SK-N-SH treated with all-trans-retinoic acid at 6 μM for 48 hours (cell line): ENCODE measurements around the gene ISYNA1.

Experiments used
- ATAC-seq: fragments of 200-7000 bp; cut with Tn5 transposase; 3 replicates; pipeline ENCODE4 v1.9.1; 2020; ENCODE audit warnings: mild to moderate bottlenecking, moderate library complexity
- ARNTL ChIP-seq: fragments of 450-650 bp; formaldehyde crosslinking; IDR thresholded peaks from 2 replicates; pipeline ENCODE4 v1.5.0; 2020; ENCODE audit warnings: low read depth, mild to moderate bottlenecking, moderate library complexity, borderline replicate concordance
- BACH2 ChIP-seq: fragments of 250-450 bp; sonication (Bioruptor Pico); IDR thresholded peaks from 2 replicates; pipeline ENCODE4 v1.9.0; 2021; ENCODE audit warnings: mild to moderate bottlenecking, borderline replicate concordance
- CSDC2 ChIP-seq: fragments of 250-450 bp; sonication (Bioruptor Pico); IDR thresholded peaks from 2 replicates; pipeline ENCODE4 v1.5.0; 2020; ENCODE audit warnings: mild to moderate bottlenecking, moderate library complexity
- GLIS3 ChIP-seq: fragments of 250-450 bp; sonication (Bioruptor Pico); IDR thresholded peaks from 2 replicates; pipeline ENCODE4 v1.5.0; 2020; ENCODE audit warnings: mild to moderate bottlenecking, moderate library complexity
- ISL1 ChIP-seq: fragments of 250-450 bp; sonication (Bioruptor Pico); IDR thresholded peaks from 2 replicates; pipeline ENCODE4 v2.1.2; 2022; ENCODE audit warnings: mild to moderate bottlenecking, moderate library complexity
- OSR1 ChIP-seq: fragments of 250-450 bp; sonication (Bioruptor Pico); IDR thresholded peaks from 2 replicates; pipeline ENCODE4 v1.8.0; 2022; ENCODE audit warnings: moderate library complexity, mild to moderate bottlenecking, inconsistent platforms
- PPARA ChIP-seq: fragments of 250-450 bp; sonication (Bioruptor Pico); IDR thresholded peaks from 2 replicates; pipeline ENCODE4 v1.5.0; 2020; ENCODE audit warnings: mild to moderate bottlenecking, borderline replicate concordance
- RARB ChIP-seq: fragments of 250-450 bp; sonication (Bioruptor Pico); IDR thresholded peaks from 2 replicates; pipeline ENCODE4 v1.8.0; 2021; ENCODE audit warnings: mild to moderate bottlenecking, moderate library complexity
- SNAI2 ChIP-seq: fragments of 250-450 bp; sonication (Bioruptor Pico); IDR thresholded peaks from 2 replicates; pipeline ENCODE4 v1.5.0; 2020; ENCODE audit warnings: mild to moderate bottlenecking, moderate library complexity
- TCF4 ChIP-seq: fragments of 250-450 bp; sonication (Bioruptor Pico); IDR thresholded peaks from 2 replicates; pipeline ENCODE4 v1.8.0; 2021; ENCODE audit warnings: mild to moderate bottlenecking, moderate library complexity, borderline replicate concordance
- TOX ChIP-seq: fragments of 250-450 bp; sonication (Bioruptor Pico); IDR thresholded peaks from 2 replicates; pipeline ENCODE4 v1.8.0; 2021; ENCODE audit warnings: mild to moderate bottlenecking, moderate library complexity, borderline replicate concordance
- ZC3H10 ChIP-seq: fragments of 250-450 bp; sonication (Bioruptor Pico); IDR thresholded peaks from 2 replicates; pipeline ENCODE4 v1.5.1; 2021; ENCODE audit warnings: mild to moderate bottlenecking, moderate library complexity
- ZFP3 ChIP-seq: fragments of 250-450 bp; sonication (Bioruptor Pico); IDR thresholded peaks from 2 replicates; pipeline ENCODE4 v1.5.0; 2020; ENCODE audit warnings: mild to moderate bottlenecking, moderate library complexity
- ZNF565 ChIP-seq: fragments of 450-650 bp; formaldehyde crosslinking; conservative IDR thresholded peaks from 2 replicates; pipeline ENCODE4 v1.5.0; 2020; ENCODE audit warnings: low read depth, mild to moderate bottlenecking, moderate library complexity
- ZNF70 ChIP-seq: fragments of 450-650 bp; formaldehyde crosslinking; IDR thresholded peaks from 2 replicates; pipeline ENCODE4 v1.5.0; 2020; ENCODE audit warnings: mild to moderate bottlenecking, moderate library complexity
- ZNF8 ChIP-seq: fragments of 450-650 bp; formaldehyde crosslinking; IDR thresholded peaks from 2 replicates; pipeline ENCODE4 v1.5.0; 2020; ENCODE audit warnings: mild to moderate bottlenecking, moderate library complexity
- TF ChIP-seq, protein P1 (sequence below): fragments of 250-450 bp; sonication (Bioruptor Pico); IDR thresholded peaks from 2 replicates; pipeline ENCODE4 v1.8.0; 2020; ENCODE audit warnings: mild to moderate bottlenecking, moderate library complexity, borderline replicate concordance
- TF ChIP-seq, protein P2 (sequence below): fragments of 250-450 bp; sonication (Bioruptor Pico); IDR thresholded peaks from 2 replicates; pipeline ENCODE4 v1.8.0; 2021; ENCODE audit warnings: low read depth, mild to moderate bottlenecking, moderate library complexity, borderline replicate concordance
- TF ChIP-seq, protein P3 (sequence below): fragments of 250-450 bp; sonication (Bioruptor Pico); IDR thresholded peaks from 2 replicates; pipeline ENCODE4 v1.5.0; 2020; ENCODE audit warnings: mild to moderate bottlenecking, moderate library complexity

The ISYNA1 gene

GRCh38 chr19:18437491-18438330 is at the start of gene ISYNA1:
Gene ISYNA1, minus strand, starts transcription at chr19:18438133. Its CDS starts 154 bp downstream, at chr19:18437979.
- TF ChIP-seq ZC3H10 (no peak), SNAI2 (CRISPR knock-in tag) (no peak), TOX (CRISPR knock-in tag) (no peak), GLIS3 (no peak), ZNF565 (CRISPR knock-in tag) (no peak), PPARA (CRISPR knock-in tag) (no peak)
- TF ChIP-seq, protein P1, sequence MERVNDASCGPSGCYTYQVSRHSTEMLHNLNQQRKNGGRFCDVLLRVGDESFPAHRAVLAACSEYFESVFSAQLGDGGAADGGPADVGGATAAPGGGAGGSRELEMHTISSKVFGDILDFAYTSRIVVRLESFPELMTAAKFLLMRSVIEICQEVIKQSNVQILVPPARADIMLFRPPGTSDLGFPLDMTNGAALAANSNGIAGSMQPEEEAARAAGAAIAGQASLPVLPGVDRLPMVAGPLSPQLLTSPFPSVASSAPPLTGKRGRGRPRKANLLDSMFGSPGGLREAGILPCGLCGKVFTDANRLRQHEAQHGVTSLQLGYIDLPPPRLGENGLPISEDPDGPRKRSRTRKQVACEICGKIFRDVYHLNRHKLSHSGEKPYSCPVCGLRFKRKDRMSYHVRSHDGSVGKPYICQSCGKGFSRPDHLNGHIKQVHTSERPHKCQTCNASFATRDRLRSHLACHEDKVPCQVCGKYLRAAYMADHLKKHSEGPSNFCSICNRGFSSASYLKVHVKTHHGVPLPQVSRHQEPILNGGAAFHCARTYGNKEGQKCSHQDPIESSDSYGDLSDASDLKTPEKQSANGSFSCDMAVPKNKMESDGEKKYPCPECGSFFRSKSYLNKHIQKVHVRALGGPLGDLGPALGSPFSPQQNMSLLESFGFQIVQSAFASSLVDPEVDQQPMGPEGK (CRISPR knock-in tag): no peak
- TF ChIP-seq, protein P2, sequence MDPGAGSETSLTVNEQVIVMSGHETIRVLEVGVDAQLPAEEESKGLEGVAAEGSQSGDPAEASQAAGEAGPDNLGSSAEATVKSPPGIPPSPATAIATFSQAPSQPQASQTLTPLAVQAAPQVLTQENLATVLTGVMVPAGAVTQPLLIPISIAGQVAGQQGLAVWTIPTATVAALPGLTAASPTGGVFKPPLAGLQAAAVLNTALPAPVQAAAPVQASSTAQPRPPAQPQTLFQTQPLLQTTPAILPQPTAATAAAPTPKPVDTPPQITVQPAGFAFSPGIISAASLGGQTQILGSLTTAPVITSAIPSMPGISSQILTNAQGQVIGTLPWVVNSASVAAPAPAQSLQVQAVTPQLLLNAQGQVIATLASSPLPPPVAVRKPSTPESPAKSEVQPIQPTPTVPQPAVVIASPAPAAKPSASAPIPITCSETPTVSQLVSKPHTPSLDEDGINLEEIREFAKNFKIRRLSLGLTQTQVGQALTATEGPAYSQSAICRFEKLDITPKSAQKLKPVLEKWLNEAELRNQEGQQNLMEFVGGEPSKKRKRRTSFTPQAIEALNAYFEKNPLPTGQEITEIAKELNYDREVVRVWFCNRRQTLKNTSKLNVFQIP (CRISPR knock-in tag): no peak
- peak; percentile 56 for ATAC-seq

DNA sequence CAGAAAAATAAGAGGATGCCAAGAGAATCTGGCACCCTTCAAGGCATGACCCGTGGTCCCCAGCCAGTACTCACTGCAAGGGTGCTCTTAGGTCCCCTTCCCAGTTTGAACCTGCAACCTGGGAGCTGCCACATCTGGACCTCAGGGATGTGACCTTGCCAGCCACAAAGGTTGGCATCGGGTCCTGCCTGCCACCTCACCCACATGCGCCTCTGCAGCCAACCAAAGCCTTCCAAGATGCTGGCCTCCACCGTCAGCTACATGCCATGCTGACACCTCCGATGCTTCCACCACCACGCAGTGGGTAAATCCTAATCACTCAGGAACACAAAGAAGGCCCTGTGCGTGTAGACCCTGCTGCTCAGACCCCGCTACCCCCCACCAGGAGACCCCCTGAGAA is 48.8 kb upstream of the ISYNA1 start:
- TF ChIP-seq PPARA (CRISPR knock-in tag) (no peak), CSDC2 (CRISPR knock-in tag) (no peak), SNAI2 (CRISPR knock-in tag) (no peak), ARNTL (no peak), TCF4 (no peak), ZNF8 (CRISPR knock-in tag) (no peak), RARB (CRISPR knock-in tag) (no peak), OSR1 (CRISPR knock-in tag) (no peak), ZC3H10 (no peak)
- TF ChIP-seq, protein P2 (CRISPR knock-in tag): no peak
- TF ChIP-seq, all 23 proteins: peak for 0
- no peak for ATAC-seq

DNA sequence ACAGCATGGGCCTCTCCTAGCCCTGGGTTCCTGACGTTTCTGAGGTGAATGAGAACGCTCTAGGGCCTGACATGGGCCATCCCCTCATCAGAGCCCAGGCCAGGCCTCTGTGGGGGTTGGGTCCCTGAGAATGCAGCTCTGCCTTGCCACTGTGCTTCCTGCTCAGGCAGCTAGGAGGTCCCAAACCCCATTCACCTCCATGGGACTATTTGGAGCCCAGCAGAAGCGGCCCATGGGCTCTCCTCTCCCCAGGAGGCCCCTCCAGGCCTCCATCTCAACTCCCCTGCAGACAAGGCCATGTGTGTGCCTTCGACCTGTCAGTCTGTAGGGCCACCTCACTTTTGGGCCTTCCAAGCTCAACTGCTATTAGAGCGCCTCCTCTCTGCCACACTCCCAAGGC is 47.1 kb upstream of the ISYNA1 start:
- no peak for ATAC-seq

DNA sequence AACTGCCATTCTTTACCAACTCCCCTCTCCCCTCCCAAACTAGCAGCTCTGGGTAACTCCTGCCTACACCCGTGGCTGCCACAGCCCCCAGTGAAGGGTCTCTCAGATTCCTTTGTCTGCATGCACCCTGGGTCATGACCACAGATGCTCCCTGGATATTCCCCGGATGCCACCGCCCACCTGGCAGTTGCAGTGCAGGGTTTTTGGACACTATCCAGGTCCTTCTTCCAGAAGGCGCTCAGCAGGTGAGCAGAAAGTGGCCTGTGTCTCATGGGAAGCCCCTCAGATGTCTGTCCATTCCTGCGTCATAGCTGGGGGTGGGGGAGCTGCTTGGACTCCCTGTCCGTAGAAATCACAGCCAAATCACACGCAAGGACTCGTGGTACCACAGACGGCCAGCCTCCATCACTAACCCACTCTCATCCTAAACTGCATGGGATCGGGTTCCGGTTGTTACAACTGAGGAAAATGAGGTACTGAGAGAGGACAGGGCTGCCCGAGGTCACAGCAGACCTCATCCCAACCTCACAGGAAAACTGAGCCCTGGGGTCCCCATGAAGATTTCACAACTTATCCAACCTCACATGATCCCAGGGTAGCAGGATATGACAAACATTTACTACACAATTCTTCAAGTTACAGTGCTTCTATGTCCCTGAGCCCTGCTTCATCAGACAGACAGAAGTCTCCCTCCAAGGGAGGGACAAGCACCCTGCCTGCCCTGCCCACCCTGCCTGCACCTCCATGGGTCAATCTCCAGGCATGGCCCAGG is 45.4 kb upstream of the ISYNA1 start:
- no peak for TF ChIP-seq BACH2
- TF ChIP-seq, protein P1 (CRISPR knock-in tag): no peak
- no peak for TF ChIP-seq GLIS3
- TF ChIP-seq ZNF8 (CRISPR knock-in tag): no peak
- no peak for TF ChIP-seq ZNF70 (CRISPR knock-in tag)
- TF ChIP-seq ARNTL: no peak
- TF ChIP-seq, protein P2 (CRISPR knock-in tag): no peak
- no peak for TF ChIP-seq CSDC2 (CRISPR knock-in tag)
- no peak for TF ChIP-seq TOX (CRISPR knock-in tag)
- TF ChIP-seq ZFP3: no peak
- TF ChIP-seq RARB (CRISPR knock-in tag): no peak
- no peak for TF ChIP-seq TCF4
- TF ChIP-seq ZNF565 (CRISPR knock-in tag): no peak
- TF ChIP-seq ISL1 (CRISPR knock-in tag): no peak
- TF ChIP-seq, protein P3, sequence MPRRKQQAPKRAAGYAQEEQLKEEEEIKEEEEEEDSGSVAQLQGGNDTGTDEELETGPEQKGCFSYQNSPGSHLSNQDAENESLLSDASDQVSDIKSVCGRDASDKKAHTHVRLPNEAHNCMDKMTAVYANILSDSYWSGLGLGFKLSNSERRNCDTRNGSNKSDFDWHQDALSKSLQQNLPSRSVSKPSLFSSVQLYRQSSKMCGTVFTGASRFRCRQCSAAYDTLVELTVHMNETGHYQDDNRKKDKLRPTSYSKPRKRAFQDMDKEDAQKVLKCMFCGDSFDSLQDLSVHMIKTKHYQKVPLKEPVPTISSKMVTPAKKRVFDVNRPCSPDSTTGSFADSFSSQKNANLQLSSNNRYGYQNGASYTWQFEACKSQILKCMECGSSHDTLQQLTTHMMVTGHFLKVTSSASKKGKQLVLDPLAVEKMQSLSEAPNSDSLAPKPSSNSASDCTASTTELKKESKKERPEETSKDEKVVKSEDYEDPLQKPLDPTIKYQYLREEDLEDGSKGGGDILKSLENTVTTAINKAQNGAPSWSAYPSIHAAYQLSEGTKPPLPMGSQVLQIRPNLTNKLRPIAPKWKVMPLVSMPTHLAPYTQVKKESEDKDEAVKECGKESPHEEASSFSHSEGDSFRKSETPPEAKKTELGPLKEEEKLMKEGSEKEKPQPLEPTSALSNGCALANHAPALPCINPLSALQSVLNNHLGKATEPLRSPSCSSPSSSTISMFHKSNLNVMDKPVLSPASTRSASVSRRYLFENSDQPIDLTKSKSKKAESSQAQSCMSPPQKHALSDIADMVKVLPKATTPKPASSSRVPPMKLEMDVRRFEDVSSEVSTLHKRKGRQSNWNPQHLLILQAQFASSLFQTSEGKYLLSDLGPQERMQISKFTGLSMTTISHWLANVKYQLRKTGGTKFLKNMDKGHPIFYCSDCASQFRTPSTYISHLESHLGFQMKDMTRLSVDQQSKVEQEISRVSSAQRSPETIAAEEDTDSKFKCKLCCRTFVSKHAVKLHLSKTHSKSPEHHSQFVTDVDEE: no peak
- no peak for ATAC-seq

More for the DNA sequence above, 47.1 kb upstream of the ISYNA1 start:
- TF ChIP-seq TOX (CRISPR knock-in tag): no peak
- no peak for TF ChIP-seq BACH2
